Fibroblast of the aortic adventitia (primary cell): ENCODE measurements around the gene BARX2. TPM values are rescaled to one million over a fixed set of nuclear protein-coding genes. Genes with fewer than 3 reads are reported as not detected.

ENCODE experiments used
- DNase-seq: peaks from one replicate; pipeline ENCODE4 v3.0.0-alpha.2; 2010; ENCODE audit warnings: low read depth
- H3K4me3 ChIP-seq: 2 replicates; pipeline ENCODE4 v1.5.1; 2011; ENCODE audit warnings: low read depth, mild to moderate bottlenecking, control low read depth, low read length, moderate library complexity
- CTCF ChIP-seq: IDR thresholded peaks from 2 replicates; pipeline ENCODE4 v1.5.1; 2011; ENCODE audit warnings: mild to moderate bottlenecking, low read length, control low read depth, inconsistent platforms; ENCODE audit not compliant: insufficient read depth
- total RNA-seq: library from RNA; depleted of rRNA; stranded (reverse); fragments of >200 nt; gene quantifications from 2 replicates; pipeline ENCODE4 v1.2.3, GENCODE V29; 2012; ENCODE audit warnings: low replicate concordance

Gene BARX2
- total RNA-seq, 1 donor, result not detected

DNA sequence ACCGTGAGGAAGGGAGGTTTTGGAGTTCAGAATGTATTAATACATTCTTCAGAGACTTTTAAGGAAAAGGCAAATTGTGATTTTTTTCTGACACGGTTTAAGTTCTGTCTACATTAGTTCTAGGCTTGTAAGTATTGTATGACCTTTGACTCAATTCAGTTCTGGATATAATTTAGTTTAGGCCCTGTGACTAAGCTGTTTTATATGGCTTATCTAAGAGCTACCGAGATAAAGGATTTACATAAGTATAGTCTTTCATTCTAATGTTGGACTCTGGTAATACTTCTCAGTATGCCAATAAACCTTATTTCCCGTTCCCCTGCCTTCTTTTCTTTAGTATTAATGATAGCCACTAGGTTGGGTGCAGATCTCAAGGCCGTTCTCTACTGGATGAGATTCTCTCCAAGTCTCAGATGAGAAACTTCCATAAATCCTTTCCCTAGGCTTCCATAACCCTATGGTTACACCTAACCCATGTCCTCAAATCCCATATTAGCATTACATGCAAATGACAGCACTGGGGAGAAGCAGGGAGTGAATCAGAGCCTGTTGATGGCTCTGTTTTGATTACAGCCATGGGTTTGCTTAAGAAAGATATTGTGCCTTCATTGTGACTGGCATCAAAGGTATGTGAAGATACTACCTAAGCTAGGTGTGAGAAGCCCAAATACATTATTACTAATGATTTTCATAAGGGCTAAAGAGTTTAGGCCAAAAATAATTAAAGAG lies 38.7 kb downstream of the BARX2 start:
- no peak for DNase-seq
- no peak for TF ChIP-seq CTCF
- no peak overlapping the region for H3K4me3 ChIP-seq

DNA sequence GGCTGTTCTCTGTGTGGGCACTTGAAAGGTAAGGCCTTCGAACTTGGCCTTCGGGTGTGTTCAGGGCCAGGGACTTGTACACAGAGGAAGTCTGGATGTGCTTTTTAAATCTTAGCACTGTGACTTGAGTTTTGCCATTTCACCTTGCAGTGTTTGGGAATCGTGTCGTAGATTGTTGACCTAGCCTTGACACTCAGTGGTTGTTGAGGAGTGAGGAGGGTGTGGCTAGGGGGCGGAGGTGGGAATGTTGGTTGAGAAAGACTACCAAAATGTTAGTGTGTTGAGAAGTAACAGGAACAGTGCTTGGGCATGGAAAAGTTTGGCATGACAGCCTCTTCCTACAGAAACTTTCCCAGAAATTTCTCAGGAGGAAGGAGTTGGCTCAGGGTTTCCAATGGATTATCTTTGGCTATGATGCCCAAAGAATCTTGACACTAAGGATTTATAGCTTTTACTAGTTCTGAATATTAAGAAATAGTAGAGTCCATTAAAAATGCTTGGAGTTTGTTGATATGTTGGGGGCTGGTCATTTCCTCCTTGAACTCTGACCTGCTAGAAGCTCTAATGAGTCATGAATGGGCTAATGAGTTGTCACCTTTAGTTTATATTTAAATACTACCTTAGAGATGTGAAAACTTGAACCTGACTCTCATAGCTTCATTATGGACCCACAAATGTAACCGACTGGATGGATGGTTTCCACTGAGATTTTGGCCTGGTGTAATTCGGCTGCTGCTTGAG lies 40.6 kb downstream of the BARX2 start:
- TF ChIP-seq CTCF, result no peak
- DNase-seq, result no peak
- H3K4me3 ChIP-seq, result no peak overlapping the region

- no peak for TF ChIP-seq CTCF
- no peak overlapping the region for H3K4me3 ChIP-seq
- no peak for DNase-seq
Measured at GRCh38 chr11:129417458-129417857, 41.8 kb downstream of the BARX2 start.

- no peak for TF ChIP-seq CTCF
- no peak overlapping the region for H3K4me3 ChIP-seq
- no peak for DNase-seq
Measured at GRCh38 chr11:129418039-129418438, 42.4 kb downstream of the BARX2 start.

DNA sequence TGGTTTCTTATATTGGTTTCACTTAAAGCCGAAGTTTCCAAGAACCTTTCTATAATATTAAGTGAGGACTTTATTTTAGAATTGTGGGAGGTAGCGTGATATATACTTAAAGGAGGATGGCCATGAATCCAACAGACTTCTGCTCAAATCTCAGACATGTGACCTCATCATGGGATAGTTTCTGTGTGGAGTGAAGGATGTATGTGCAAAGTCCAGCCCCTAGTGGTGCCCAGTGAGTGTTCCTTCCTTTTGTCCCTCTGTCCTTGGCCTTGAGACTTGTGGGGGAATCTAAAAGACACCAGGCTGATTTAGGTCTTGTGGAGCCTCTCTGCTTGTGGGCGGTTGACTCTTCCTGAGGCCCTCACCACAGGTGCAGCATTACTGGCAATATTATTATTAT lies 43.7 kb downstream of the BARX2 start:
- no peak for TF ChIP-seq CTCF
- no peak overlapping the region for H3K4me3 ChIP-seq
- no peak for DNase-seq

DNA sequence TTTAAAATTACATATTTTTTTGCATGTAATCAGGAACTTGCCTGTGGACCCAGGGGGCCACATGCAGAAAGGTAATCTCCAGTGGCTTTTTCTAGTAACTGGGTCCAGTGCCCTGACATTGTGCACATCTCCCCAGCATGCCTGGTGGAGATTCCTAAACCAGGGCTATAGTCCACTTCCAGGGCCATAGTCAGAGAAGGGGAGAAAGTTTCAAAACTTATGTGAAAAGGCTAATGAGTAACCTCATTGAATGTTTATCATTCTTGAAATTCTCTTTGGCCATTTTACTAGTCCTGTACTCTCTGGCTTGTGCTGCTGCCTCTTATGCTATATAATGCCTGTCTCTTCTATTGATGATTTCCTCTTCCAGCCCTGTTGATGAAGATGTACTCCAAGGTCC lies 47.8 kb downstream of the BARX2 start:
- no peak for TF ChIP-seq CTCF
- no peak overlapping the region for H3K4me3 ChIP-seq
- DNase-seq, result no peak
